SK-N-SH (cell line): ENCODE data around the gene TRPM1. TPM values are rescaled to one million over a fixed set of nuclear protein-coding genes. Genes with fewer than 3 reads are reported as not detected.
A peak's percentile ranks its signal among the peaks of the same experiment; 100 is the strongest.

Experiments
- CTCF ChIA-PET: fragments of 300-600, 350-600 bp; formaldehyde crosslinking; extraction: SDS; loops from one replicate; lab custom pipeline; 2021; lab: Yijun Ruan, JAX
- POLR2A ChIA-PET: fragments of 350-600 bp; sonication (Branson Sonifier 250); formaldehyde crosslinking; extraction: SDS; loops from one replicate; lab custom pipeline; 2020; ENCODE audit warnings: antibody characterized with exemption, inconsistent platforms; lab: Yijun Ruan, JAX
- DNase-seq: peaks from one replicate; pipeline ENCODE4 v3.0.0; 2012
- H2AFZ ChIP-seq: fragments of 200-600 bp; sonication (generic); 2 replicates; pipeline ENCODE4 v1.8.1; 2016; ENCODE audit warnings: antibody characterized with exemption, mild to moderate bottlenecking, low read depth
- H3F3A ChIP-seq: fragments of 200-600 bp; sonication (generic); replicated peaks from 2 replicates; pipeline ENCODE3; 2016; ENCODE audit warnings: antibody characterized with exemption, mild to moderate bottlenecking; ENCODE audit not compliant: insufficient read depth
- H3K27ac ChIP-seq, 2 experiments: fragments of 200-500 bp in 1 of 2; fragments of 200-600 bp in 1 of 2; sonication (Bioruptor generic) in 1 of 2; sonication (generic), shearing (Covaris generic) in 1 of 2; 2 replicates each; pipeline versions ENCODE4 v1.5.1 to v1.6.1; 2014 to 2016; ENCODE audit warnings: low read depth in 2 of 2, inconsistent platforms in 1 of 2, low read length in 1 of 2, mild to moderate bottlenecking in 1 of 2, mixed read lengths in 1 of 2
- H3K27me3 ChIP-seq: fragments of 200-600 bp; sonication (generic), shearing (Covaris generic); 2 replicates; pipeline ENCODE4 v1.6.1; 2016; ENCODE audit warnings: mixed run types; ENCODE audit not compliant: insufficient read depth
- H3K36me3 ChIP-seq, 2 experiments: fragments of 200-500 bp in 1 of 2; fragments of 200-600 bp in 1 of 2; sonication (Bioruptor generic) in 1 of 2; sonication (generic) in 1 of 2; replicated peaks in 1 of 2; 2 replicates each; pipeline versions ENCODE3 to v1.5.1; 2014 to 2016; ENCODE audit warnings: low read length in 1 of 2, mild to moderate bottlenecking in 1 of 2; ENCODE audit not compliant: insufficient read depth in 2 of 2, control insufficient read depth in 1 of 2
- H3K4me1 ChIP-seq, 2 experiments: fragments of 200-500 bp in 1 of 2; fragments of 200-600 bp in 1 of 2; sonication (Bioruptor generic) in 1 of 2; sonication (generic), shearing (Covaris generic) in 1 of 2; 2 replicates each; pipeline versions ENCODE4 v1.5.1 to v1.6.1; 2014 to 2016; ENCODE audit warnings: low read depth in 1 of 2, low read length in 1 of 2, mixed run types in 1 of 2; ENCODE audit not compliant: insufficient read depth in 2 of 2, control insufficient read depth in 1 of 2
- H3K4me2 ChIP-seq: fragments of 200-600 bp; sonication (generic), shearing (Covaris generic); 2 replicates; pipeline ENCODE4 v1.6.1; 2017; ENCODE audit warnings: mixed run types
- H3K4me3 ChIP-seq, 2 experiments: fragments of 200-500 bp in 1 of 2; fragments of 200-600 bp in 1 of 2; sonication (Bioruptor generic) in 1 of 2; sonication (generic), shearing (Covaris generic) in 1 of 2; 2 replicates each; pipeline versions ENCODE4 v1.5.1 to v1.8.1; 2014 to 2016; ENCODE audit warnings: low read depth in 2 of 2, inconsistent platforms in 1 of 2, low read length in 1 of 2, mild to moderate bottlenecking in 1 of 2, mixed read lengths in 1 of 2, moderate library complexity in 1 of 2
- H3K79me2 ChIP-seq: fragments of 200-600 bp; sonication (generic); 2 replicates; pipeline ENCODE4 v1.8.1; 2017; ENCODE audit warnings: mild to moderate bottlenecking; ENCODE audit not compliant: insufficient read depth
- H3K9ac ChIP-seq: fragments of 200-600 bp; sonication (generic); 2 replicates; pipeline ENCODE4 v1.6.1; 2017; ENCODE audit warnings: mixed run types
- H3K9me2 ChIP-seq: fragments of 200-600 bp; sonication (generic); 2 replicates; pipeline ENCODE4 v1.6.1; 2017; ENCODE audit warnings: mixed run types
- H3K9me3 ChIP-seq: fragments of 200-600 bp; sonication (generic); 2 replicates; pipeline ENCODE4 v1.6.1; 2017; ENCODE audit warnings: mixed run types, mild to moderate bottlenecking, moderate library complexity
- H4K20me1 ChIP-seq: fragments of 200-600 bp; sonication (generic); 2 replicates; pipeline ENCODE4 v1.6.1; 2017; ENCODE audit warnings: mild to moderate bottlenecking, mixed run types; ENCODE audit not compliant: insufficient read depth
- CHD2 ChIP-seq: fragments of 150-350 bp; IDR thresholded peaks from 2 replicates; pipeline ENCODE4 v1.6.1; 2018; ENCODE audit warnings: low read length; ENCODE audit not compliant: partially characterized antibody
- CTCF ChIP-seq: fragments of 200-600 bp; sonication (generic); IDR thresholded peaks from 2 replicates; pipeline ENCODE4 v1.6.1; 2017; ENCODE audit warnings: antibody characterized with exemption, mild to moderate bottlenecking, moderate library complexity
- ELF1 ChIP-seq: IDR thresholded peaks from 2 replicates; pipeline ENCODE4 v1.4.0; 2012
- EP300 ChIP-seq, 2 experiments: IDR thresholded peaks; 2 replicates each; pipeline versions ENCODE4 v1.4.0 to v1.6.1; 2012; ENCODE audit warnings: borderline replicate concordance in 1 of 2, low read depth in 1 of 2, low read length in 1 of 2
- EZH2phosphoT487 ChIP-seq: fragments of 200-600 bp; sonication (generic); IDR thresholded peaks from 2 replicates; pipeline ENCODE4 v1.6.1; 2017; ENCODE audit warnings: low read depth, mixed run types, mild to moderate bottlenecking, antibody characterized with exemption, moderate library complexity, borderline replicate concordance
- FOSL2 ChIP-seq: IDR thresholded peaks from 2 replicates; pipeline ENCODE4 v1.4.0; 2012; ENCODE audit warnings: low read depth, mild to moderate bottlenecking, moderate library complexity, borderline replicate concordance
- FOXJ3 ChIP-seq: sonication (generic); formaldehyde crosslinking; IDR thresholded peaks from 2 replicates; pipeline ENCODE4 v1.5.1; 2020; ENCODE audit warnings: mild to moderate bottlenecking, missing genetic modification reagents
- GABPA ChIP-seq: IDR thresholded peaks from 2 replicates; pipeline ENCODE4 v1.4.0; 2012; ENCODE audit warnings: low read depth, mild to moderate bottlenecking
- IRF3 ChIP-seq: fragments of 150-350 bp; IDR thresholded peaks from 2 replicates; pipeline ENCODE4 v1.6.1; 2016; ENCODE audit warnings: mild to moderate bottlenecking, low read depth, low read length
- JUND ChIP-seq: IDR thresholded peaks from 2 replicates; pipeline ENCODE4 v1.4.0; 2012
- MEF2A ChIP-seq: IDR thresholded peaks from 2 replicates; pipeline ENCODE4 v1.4.0; 2012; ENCODE audit warnings: low read depth, borderline replicate concordance
- MXI1 ChIP-seq: IDR thresholded peaks from 2 replicates; pipeline ENCODE4 v1.6.1; 2012; ENCODE audit warnings: mild to moderate bottlenecking, low read depth, low read length, improper control_type of control experiment
- NFIC ChIP-seq: IDR thresholded peaks from 2 replicates; pipeline ENCODE4 v1.4.0; 2012; ENCODE audit warnings: borderline replicate concordance
- NRF1 ChIP-seq: IDR thresholded peaks from 2 replicates; pipeline ENCODE4 v1.6.1; 2012; ENCODE audit warnings: low read depth, mild to moderate bottlenecking, low read length
- POLR2AphosphoS5 ChIP-seq: IDR thresholded peaks from 2 replicates; pipeline ENCODE4 v1.6.1; 2012; ENCODE audit warnings: low read depth, low read length
- RAD21 ChIP-seq: IDR thresholded peaks from 2 replicates; pipeline ENCODE4 v1.6.1; 2012; ENCODE audit warnings: mild to moderate bottlenecking, low read length
- RCOR1 ChIP-seq: fragments of 150-350 bp; IDR thresholded peaks from 2 replicates; pipeline ENCODE4 v1.6.1; 2017; ENCODE audit warnings: antibody characterized with exemption, low read length
- RFX5 ChIP-seq: IDR thresholded peaks from 2 replicates; pipeline ENCODE4 v1.6.1; 2012; ENCODE audit warnings: mild to moderate bottlenecking, improper control_type of control experiment, low read length
- RXRA ChIP-seq: IDR thresholded peaks from 2 replicates; pipeline ENCODE4 v1.4.0; 2012; ENCODE audit warnings: low read depth, mild to moderate bottlenecking, borderline replicate concordance
- SIN3A ChIP-seq: IDR thresholded peaks from 2 replicates; pipeline ENCODE4 v1.6.1; 2012; ENCODE audit warnings: low read depth, mild to moderate bottlenecking, low read length, moderate library complexity, borderline replicate concordance
- SMC3 ChIP-seq: IDR thresholded peaks from 2 replicates; pipeline ENCODE4 v1.6.1; 2012; ENCODE audit warnings: low read depth, low read length, improper control_type of control experiment
- TEAD4 ChIP-seq: IDR thresholded peaks from 2 replicates; pipeline ENCODE4 v1.4.0; 2012; ENCODE audit warnings: mild to moderate bottlenecking, borderline replicate concordance; ENCODE audit not compliant: insufficient read depth
- USF1 ChIP-seq: IDR thresholded peaks from 2 replicates; pipeline ENCODE4 v1.4.0; 2012; ENCODE audit warnings: low read depth, borderline replicate concordance
- YY1 ChIP-seq: IDR thresholded peaks from 2 replicates; pipeline ENCODE4 v1.4.0; 2012; ENCODE audit warnings: low read depth, mild to moderate bottlenecking
- WGBS: methylation state at CpG from one replicate; pipeline ENCODE4 v1.1.6; 2017; ENCODE audit warnings: low lambda C conversion rate; 5-methylcytosine and 5-hydroxymethylcytosine counted together
- polyA plus RNA-seq, 3 experiments: library from polyadenylated mRNA; depleted of rRNA; stranded (reverse); fragments of >200 nt; gene quantifications; 2 replicates each; pipeline ENCODE4 v1.2.3, GENCODE V29; 2012
- TF ChIP-seq, protein P1 (sequence below): IDR thresholded peaks from 2 replicates; pipeline ENCODE4 v1.4.0; 2012; ENCODE audit warnings: low read depth
- TF ChIP-seq, protein P2 (sequence below): IDR thresholded peaks from 2 replicates; pipeline ENCODE4 v1.4.0; 2012; ENCODE audit warnings: low read depth, borderline replicate concordance
- TF ChIP-seq, protein P3 (sequence below): fragments of 150-350 bp; IDR thresholded peaks from 2 replicates; pipeline ENCODE4 v1.6.1; 2017; ENCODE audit warnings: antibody characterized with exemption, low read length, low read depth, borderline replicate concordance

Gene TRPM1
- polyA plus RNA-seq, 1 of the 3 experiments (the other 2 are of a cell fraction), result not detected

GRCh38 chr15:31024979-31025378 lies 76.5 kb downstream of the TRPM1 start:
- H3K79me2 ChIP-seq, result no peaks in the 10 kb centered on the region
- H4K20me1 ChIP-seq, result no peaks in the 10 kb centered on the region
- CTCF ChIA-PET, result interaction anchor here (1.1 to 3.5 kb wide), 3 partner anchors 13 to 166 kb away, joined by 3 to 12 read pairs (median 3); no protein-coding TSS in a partner anchor
- no peak overlapping the region for H3K4me3 ChIP-seq
- H3K4me1 ChIP-seq, result peaks cover 16 to 22% of the 10 kb centered on the region in 2 experiments; a peak in 3 of 4 replicates
- H3K9me2 ChIP-seq, result no peaks in the 10 kb centered on the region
- H3K27me3 ChIP-seq, result no peaks in the 10 kb centered on the region
- H3K4me2 ChIP-seq, result peak overlapping the region; percentile 10
- peak overlapping the region; percentile 23; the same call in 1 of the 2 replicates for H3K9ac ChIP-seq
- peaks cover 13% of the 10 kb centered on the region for H3F3A ChIP-seq
- H3K9me3 ChIP-seq, result no peaks in the 10 kb centered on the region
- WGBS, result 30% methylated on average over 3 of the region's 3 CpGs
- POLR2A ChIA-PET, result no interaction called here
- H2AFZ ChIP-seq, result peak overlapping the region; percentile 40; the same call in 1 of the 2 replicates
- peak overlapping the region; percentile 7 to 57; a peak in 3 of 4 replicates for H3K27ac ChIP-seq
- no peaks in the 10 kb centered on the region for H3K36me3 ChIP-seq
- DNase-seq, result peak; percentile 42
- TF ChIP-seq MXI1 (no peak), NRF1 (no peak), FOXJ3 (CRISPR knock-in tag) (no peak), IRF3 (no peak), POLR2AphosphoS5 (no peak), EZH2phosphoT487 (no peak), USF1 (no peak), JUND (no peak), YY1 (no peak; the same call in 1 of the 2 replicates), RCOR1 (0 out of 2 replicates have a peak, but pooled peaks have one; percentile 21), SIN3A (no peak), GABPA (no peak), MEF2A (no peak), CTCF (no peak), FOSL2 (no peak), CHD2 (no peak), ELF1 (no peak), RAD21 (no peak), SMC3 (no peak), NFIC (no peak), EP300 (IDR thresholded peaks at IDR 0.05; ENCODE audit: borderline replicate concordance in 1 of 2, low read depth in 1 of 2, low read length in 1 of 2) (peak in 1 of 2 experiments; percentile 44; a peak in 1 of 4 replicates), TEAD4 (no peak), RFX5 (no peak), RXRA (no peak)
- TF ChIP-seq, protein P1, sequence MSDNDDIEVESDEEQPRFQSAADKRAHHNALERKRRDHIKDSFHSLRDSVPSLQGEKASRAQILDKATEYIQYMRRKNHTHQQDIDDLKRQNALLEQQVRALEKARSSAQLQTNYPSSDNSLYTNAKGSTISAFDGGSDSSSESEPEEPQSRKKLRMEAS, result peak; percentile 38; the same call in 1 of the 2 replicates
- TF ChIP-seq, protein P2, sequence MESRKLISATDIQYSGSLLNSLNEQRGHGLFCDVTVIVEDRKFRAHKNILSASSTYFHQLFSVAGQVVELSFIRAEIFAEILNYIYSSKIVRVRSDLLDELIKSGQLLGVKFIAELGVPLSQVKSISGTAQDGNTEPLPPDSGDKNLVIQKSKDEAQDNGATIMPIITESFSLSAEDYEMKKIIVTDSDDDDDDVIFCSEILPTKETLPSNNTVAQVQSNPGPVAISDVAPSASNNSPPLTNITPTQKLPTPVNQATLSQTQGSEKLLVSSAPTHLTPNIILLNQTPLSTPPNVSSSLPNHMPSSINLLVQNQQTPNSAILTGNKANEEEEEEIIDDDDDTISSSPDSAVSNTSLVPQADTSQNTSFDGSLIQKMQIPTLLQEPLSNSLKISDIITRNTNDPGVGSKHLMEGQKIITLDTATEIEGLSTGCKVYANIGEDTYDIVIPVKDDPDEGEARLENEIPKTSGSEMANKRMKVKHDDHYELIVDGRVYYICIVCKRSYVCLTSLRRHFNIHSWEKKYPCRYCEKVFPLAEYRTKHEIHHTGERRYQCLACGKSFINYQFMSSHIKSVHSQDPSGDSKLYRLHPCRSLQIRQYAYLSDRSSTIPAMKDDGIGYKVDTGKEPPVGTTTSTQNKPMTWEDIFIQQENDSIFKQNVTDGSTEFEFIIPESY, result no peak
- TF ChIP-seq, protein P3, sequence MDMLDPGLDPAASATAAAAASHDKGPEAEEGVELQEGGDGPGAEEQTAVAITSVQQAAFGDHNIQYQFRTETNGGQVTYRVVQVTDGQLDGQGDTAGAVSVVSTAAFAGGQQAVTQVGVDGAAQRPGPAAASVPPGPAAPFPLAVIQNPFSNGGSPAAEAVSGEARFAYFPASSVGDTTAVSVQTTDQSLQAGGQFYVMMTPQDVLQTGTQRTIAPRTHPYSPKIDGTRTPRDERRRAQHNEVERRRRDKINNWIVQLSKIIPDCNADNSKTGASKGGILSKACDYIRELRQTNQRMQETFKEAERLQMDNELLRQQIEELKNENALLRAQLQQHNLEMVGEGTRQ, result no peak
